ENCODE data around the gene OSTM1. TPM values are rescaled to one million over a fixed set of nuclear protein-coding genes. Genes with fewer than 3 reads are reported as not detected.

OSTM1 gene, protein sequence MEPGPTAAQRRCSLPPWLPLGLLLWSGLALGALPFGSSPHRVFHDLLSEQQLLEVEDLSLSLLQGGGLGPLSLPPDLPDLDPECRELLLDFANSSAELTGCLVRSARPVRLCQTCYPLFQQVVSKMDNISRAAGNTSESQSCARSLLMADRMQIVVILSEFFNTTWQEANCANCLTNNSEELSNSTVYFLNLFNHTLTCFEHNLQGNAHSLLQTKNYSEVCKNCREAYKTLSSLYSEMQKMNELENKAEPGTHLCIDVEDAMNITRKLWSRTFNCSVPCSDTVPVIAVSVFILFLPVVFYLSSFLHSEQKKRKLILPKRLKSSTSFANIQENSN
- 34.1 TPM for total RNA-seq
- polyA plus RNA-seq = 10 to 100 TPM; 32.2 to 56.2 (median 50.6) TPM

GRCh38 chr6:108074359-108075144 is at the start of gene OSTM1:
Gene OSTM1, minus strand, starts transcription at chr6:108074741. Its CDS starts 90 bp downstream, at chr6:108074651.
- H3K27ac ChIP-seq (ENCODE audit: insufficient read depth, low read length, poor library complexity, severe bottlenecking) = peak within 1 kb of the TSS; percentile 74
- peak within 1 kb of the TSS; percentile 87 for H3K4me3 ChIP-seq (ENCODE audit: low read depth, low read length)
- Mint-ChIP-seq H3K27me3 (peaks cover 14% of the 10 kb centered on the region), H3K36me3 (peaks cover 4% of the 10 kb centered on the region), H3K4me3 (peak within 1 kb of the TSS; percentile 92 to 96 (median 93)), H3K4me1 (peaks cover 12 to 35% (median 17%) of the 10 kb centered on the region in 4 donors), H3K27ac (peak within 1 kb of the TSS; percentile 82 to 92 (median 89)), H3K9me3 (no peaks in the 10 kb centered on the region)
- no peaks in the 10 kb centered on the region for H3K36me3 ChIP-seq (ENCODE audit: control insufficient read depth, insufficient read depth, low read length)
- DNase-seq = peak; percentile 91 to 93 (median 91)
- no peaks in the 10 kb centered on the region for H3K9me3 ChIP-seq (ENCODE audit: control insufficient read depth in 2 of 2, low read length in 2 of 2)
- peak; percentile 95 to 96 for ATAC-seq (ENCODE audit: low read depth in 2 of 2)
- H3K4me1 ChIP-seq (ENCODE audit: control insufficient read depth, insufficient read depth, low read length, poor library complexity, severe bottlenecking) = peaks cover 19% of the 10 kb centered on the region
- H3K27me3 ChIP-seq (ENCODE audit: control insufficient read depth, insufficient read depth, low read length) = peaks cover 5% of the 10 kb centered on the region

DNA sequence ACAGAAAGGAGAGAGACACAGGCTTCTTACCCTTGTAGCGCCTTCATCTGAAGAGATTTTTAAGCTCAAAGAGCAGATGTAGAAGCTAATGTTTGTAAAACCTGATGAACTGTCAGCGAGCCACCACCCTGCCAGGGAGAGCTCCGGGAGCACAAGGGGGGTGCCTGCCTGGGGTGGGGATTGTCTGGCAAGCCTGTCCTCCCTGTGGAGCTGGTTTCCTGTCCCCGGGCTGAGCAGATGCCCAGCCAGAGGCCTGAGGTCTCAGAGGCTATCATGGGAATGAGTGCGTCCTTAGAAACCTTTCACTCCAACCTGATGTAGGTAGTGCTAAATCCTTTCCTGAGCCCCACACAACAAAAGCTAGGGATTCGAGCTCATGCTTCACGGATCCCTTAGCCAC is 49.4 kb upstream of the OSTM1 start:
- no peak overlapping the region for H3K4me3 ChIP-seq (ENCODE audit: low read depth, low read length)
- no peak overlapping the region for H3K4me3 Mint-ChIP-seq
- H3K27me3 ChIP-seq (ENCODE audit: control insufficient read depth, insufficient read depth, low read length) = peaks cover 58% of the 10 kb centered on the region
- no peaks in the 10 kb centered on the region for H3K36me3 Mint-ChIP-seq
- H3K27me3 Mint-ChIP-seq = peaks cover 99% of the 10 kb centered on the region
- DNase-seq (no peak), ATAC-seq (ENCODE audit: low read depth in 2 of 2) (no peak)
- H3K36me3 ChIP-seq (ENCODE audit: control insufficient read depth, insufficient read depth, low read length) = no peaks in the 10 kb centered on the region
- peaks cover 1 to 14% (median 5%) of the 10 kb centered on the region in 4 donors for H3K4me1 Mint-ChIP-seq
- peaks cover 8% of the 10 kb centered on the region for H3K4me1 ChIP-seq (ENCODE audit: control insufficient read depth, insufficient read depth, low read length, poor library complexity, severe bottlenecking)
- H3K27ac Mint-ChIP-seq = no peak overlapping the region
- H3K27ac ChIP-seq (ENCODE audit: insufficient read depth, low read length, poor library complexity, severe bottlenecking) = no peak overlapping the region
- peaks cover 0 to 5% (median 0%) of the 10 kb centered on the region in 7 donors for H3K9me3 Mint-ChIP-seq
- H3K9me3 ChIP-seq (ENCODE audit: control insufficient read depth in 2 of 2, low read length in 2 of 2) = peaks cover 0 to 2% of the 10 kb centered on the region in 2 experiments

- H3K9me3 ChIP-seq (ENCODE audit: control insufficient read depth in 2 of 2, low read length in 2 of 2) = peaks cover 0 to 2% of the 10 kb centered on the region in 2 experiments
- peak overlapping the region in 1 of 4 donors; percentile 52 for H3K4me3 Mint-ChIP-seq
- peaks cover 56% of the 10 kb centered on the region for H3K27me3 ChIP-seq (ENCODE audit: control insufficient read depth, insufficient read depth, low read length)
- no peak overlapping the region for H3K27ac Mint-ChIP-seq
- H3K27ac ChIP-seq (ENCODE audit: insufficient read depth, low read length, poor library complexity, severe bottlenecking) = no peak overlapping the region
- H3K27me3 Mint-ChIP-seq = peaks cover 99% of the 10 kb centered on the region
- peaks cover 0 to 9% (median 0%) of the 10 kb centered on the region in 7 donors for H3K9me3 Mint-ChIP-seq
- H3K36me3 Mint-ChIP-seq = no peaks in the 10 kb centered on the region
- DNase-seq (no peak), ATAC-seq (ENCODE audit: low read depth in 2 of 2) (no peak)
- H3K4me3 ChIP-seq (ENCODE audit: low read depth, low read length) = no peak overlapping the region
- H3K36me3 ChIP-seq (ENCODE audit: control insufficient read depth, insufficient read depth, low read length) = no peaks in the 10 kb centered on the region
- peaks cover 13% of the 10 kb centered on the region for H3K4me1 ChIP-seq (ENCODE audit: control insufficient read depth, insufficient read depth, low read length, poor library complexity, severe bottlenecking)
- H3K4me1 Mint-ChIP-seq = peaks cover 4 to 19% (median 8%) of the 10 kb centered on the region in 4 donors
These were observed 49.0 kb upstream of the OSTM1 start for GRCh38 chr6:108123481-108123929.

DNA sequence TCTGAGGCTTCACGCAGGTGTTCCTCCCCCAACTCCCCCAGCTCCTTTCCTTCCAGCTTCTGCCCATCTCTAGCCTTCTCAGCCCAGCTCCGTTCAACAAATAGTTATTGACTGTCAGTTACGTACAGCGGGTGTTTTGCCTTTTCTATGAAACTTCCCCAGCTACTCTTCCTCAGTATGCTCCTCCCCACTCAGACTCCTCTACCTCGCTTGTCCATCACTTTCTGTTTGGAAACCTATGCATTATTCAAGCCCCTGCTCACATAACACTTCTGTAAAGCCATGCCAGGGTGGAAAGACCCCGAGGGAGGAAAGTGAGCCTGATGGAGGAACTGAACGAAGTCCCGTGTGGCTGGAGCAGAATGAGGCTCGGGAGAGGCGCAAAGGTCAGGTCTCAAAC is 47.1 kb upstream of the OSTM1 start:
- H3K36me3 ChIP-seq (ENCODE audit: control insufficient read depth, insufficient read depth, low read length) = no peaks in the 10 kb centered on the region
- H3K27me3 ChIP-seq (ENCODE audit: control insufficient read depth, insufficient read depth, low read length) = peaks cover 54% of the 10 kb centered on the region
- peaks cover 0 to 2% of the 10 kb centered on the region in 2 experiments for H3K9me3 ChIP-seq (ENCODE audit: control insufficient read depth in 2 of 2, low read length in 2 of 2)
- ATAC-seq (ENCODE audit: low read depth in 2 of 2) (no peak), DNase-seq (no peak)
- peaks cover 97% of the 10 kb centered on the region for H3K27me3 Mint-ChIP-seq
- peaks cover 4 to 28% (median 16%) of the 10 kb centered on the region in 4 donors for H3K4me1 Mint-ChIP-seq
- H3K36me3 Mint-ChIP-seq = no peaks in the 10 kb centered on the region
- peaks cover 0 to 6% (median 0%) of the 10 kb centered on the region in 7 donors for H3K9me3 Mint-ChIP-seq
- peaks cover 30% of the 10 kb centered on the region for H3K4me1 ChIP-seq (ENCODE audit: control insufficient read depth, insufficient read depth, low read length, poor library complexity, severe bottlenecking)
- no peak overlapping the region for H3K27ac Mint-ChIP-seq
- no peak overlapping the region for H3K27ac ChIP-seq (ENCODE audit: insufficient read depth, low read length, poor library complexity, severe bottlenecking)
- H3K4me3 Mint-ChIP-seq = peak overlapping the region in 2 of 4 donors; percentile 29 to 69
- H3K4me3 ChIP-seq (ENCODE audit: low read depth, low read length) = no peak overlapping the region

- DNase-seq (no peak), ATAC-seq (ENCODE audit: low read depth in 2 of 2) (no peak)
- Mint-ChIP-seq H3K27me3 (peaks cover 97% of the 10 kb centered on the region), H3K36me3 (no peaks in the 10 kb centered on the region), H3K4me1 (peaks cover 4 to 42% (median 26%) of the 10 kb centered on the region in 4 donors), H3K9me3 (peaks cover 0 to 6% (median 0%) of the 10 kb centered on the region in 7 donors), H3K27ac (no peak overlapping the region), H3K4me3 (peak overlapping the region in 3 of 4 donors; percentile 38 to 69 (median 46))
- Histone ChIP-seq H3K4me3 (ENCODE audit: low read depth, low read length) (no peak overlapping the region), H3K27me3 (ENCODE audit: control insufficient read depth, insufficient read depth, low read length) (peaks cover 50% of the 10 kb centered on the region), H3K4me1 (ENCODE audit: control insufficient read depth, insufficient read depth, low read length, poor library complexity, severe bottlenecking) (peaks cover 41% of the 10 kb centered on the region), H3K36me3 (ENCODE audit: control insufficient read depth, insufficient read depth, low read length) (no peaks in the 10 kb centered on the region), H3K9me3 (ENCODE audit: control insufficient read depth in 2 of 2, low read length in 2 of 2) (no peaks in the 10 kb centered on the region), H3K27ac (ENCODE audit: insufficient read depth, low read length, poor library complexity, severe bottlenecking) (no peak overlapping the region)
These were observed 45.8 kb upstream of the OSTM1 start for GRCh38 chr6:108120311-108120710.

DNA sequence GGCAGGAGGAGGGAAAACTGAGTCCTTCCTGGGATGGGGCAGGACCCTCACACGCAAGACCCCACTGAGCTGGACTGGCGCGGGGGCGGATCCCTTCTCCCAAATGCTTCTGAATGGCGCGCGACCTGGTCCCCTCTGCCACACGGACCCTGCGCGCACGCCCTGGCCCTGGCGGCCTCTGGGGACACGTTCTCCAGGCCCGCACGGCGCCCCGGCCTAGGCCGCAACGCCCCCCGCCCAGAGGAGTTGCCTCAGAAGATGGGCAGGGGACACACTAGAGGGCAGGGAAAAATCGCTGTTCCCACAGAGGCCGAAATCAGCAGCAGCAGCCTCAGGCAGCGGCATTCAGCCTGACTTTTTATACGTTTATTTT is 45.2 kb upstream of the OSTM1 start:
- DNase-seq (no peak), ATAC-seq (ENCODE audit: low read depth in 2 of 2) (no peak)
- Mint-ChIP-seq H3K4me1 (peaks cover 4 to 47% (median 31%) of the 10 kb centered on the region in 4 donors), H3K27me3 (peaks cover 97% of the 10 kb centered on the region), H3K36me3 (no peaks in the 10 kb centered on the region), H3K27ac (no peak overlapping the region), H3K4me3 (peak overlapping the region in 2 of 4 donors; percentile 69 to 94), H3K9me3 (peaks cover 0 to 6% (median 0%) of the 10 kb centered on the region in 7 donors)
- Histone ChIP-seq H3K36me3 (ENCODE audit: control insufficient read depth, insufficient read depth, low read length) (no peaks in the 10 kb centered on the region), H3K4me1 (ENCODE audit: control insufficient read depth, insufficient read depth, low read length, poor library complexity, severe bottlenecking) (peaks cover 47% of the 10 kb centered on the region), H3K4me3 (ENCODE audit: low read depth, low read length) (no peak overlapping the region), H3K27ac (ENCODE audit: insufficient read depth, low read length, poor library complexity, severe bottlenecking) (no peak overlapping the region), H3K27me3 (ENCODE audit: control insufficient read depth, insufficient read depth, low read length) (peaks cover 46% of the 10 kb centered on the region), H3K9me3 (ENCODE audit: control insufficient read depth in 2 of 2, low read length in 2 of 2) (no peaks in the 10 kb centered on the region)

DNA sequence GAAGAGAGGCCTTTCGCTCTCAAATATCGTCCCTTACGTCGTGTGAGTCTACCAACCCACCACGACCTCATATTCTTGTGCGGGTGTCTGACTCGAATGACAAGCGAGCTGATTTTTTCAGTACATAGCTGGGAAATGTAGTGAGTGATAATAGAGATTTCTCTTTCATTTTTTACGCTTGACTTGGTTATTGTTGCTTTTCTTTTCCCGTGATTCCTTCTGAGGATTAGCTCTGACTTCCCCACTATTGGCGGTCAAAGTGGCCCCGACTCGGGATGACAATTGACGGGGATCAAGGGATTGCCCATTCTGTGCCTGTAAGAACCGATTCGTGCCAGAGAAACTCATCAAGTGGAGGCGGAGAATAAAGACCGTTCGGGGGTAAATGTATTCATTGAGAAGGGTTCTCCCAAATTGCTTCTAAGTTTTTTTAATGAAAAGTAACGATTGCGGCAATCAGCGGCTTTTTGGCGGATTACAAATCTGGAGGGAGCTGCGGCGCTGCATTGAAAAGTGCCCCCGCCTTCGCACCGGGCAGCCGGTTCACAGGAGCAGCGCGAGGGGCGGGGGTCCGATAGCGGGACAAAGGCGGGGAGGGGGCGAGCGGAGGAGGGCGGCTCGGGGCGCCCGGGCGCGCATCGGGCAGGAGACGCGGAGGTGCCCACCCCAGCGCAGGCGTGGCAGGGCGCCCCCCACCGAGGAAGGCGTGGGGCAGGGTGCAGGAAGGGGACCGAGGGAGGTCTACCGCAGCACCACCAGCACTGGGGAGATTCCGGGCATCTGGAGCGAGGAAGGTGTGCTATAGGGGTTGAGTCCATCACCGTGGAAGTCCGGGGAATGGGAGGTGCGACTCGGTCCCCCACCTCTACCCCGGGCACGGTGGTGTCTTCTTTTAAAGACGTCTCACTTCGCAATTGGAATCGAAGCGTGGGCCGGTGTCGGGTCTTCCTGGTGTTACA is 44.5 kb upstream of the OSTM1 start:
- Mint-ChIP-seq H3K4me3 (peak overlapping the region; percentile 87 to 94 (median 92)), H3K9me3 (peaks cover 0 to 6% (median 0%) of the 10 kb centered on the region in 7 donors), H3K4me1 (peaks cover 8 to 54% (median 38%) of the 10 kb centered on the region in 4 donors), H3K27ac (no peak overlapping the region), H3K36me3 (no peaks in the 10 kb centered on the region), H3K27me3 (peaks cover 97% of the 10 kb centered on the region)
- H3K27ac ChIP-seq (ENCODE audit: insufficient read depth, low read length, poor library complexity, severe bottlenecking) = no peak overlapping the region
- H3K4me1 ChIP-seq (ENCODE audit: control insufficient read depth, insufficient read depth, low read length, poor library complexity, severe bottlenecking) = peaks cover 53% of the 10 kb centered on the region
- H3K9me3 ChIP-seq (ENCODE audit: control insufficient read depth in 2 of 2, low read length in 2 of 2) = no peaks in the 10 kb centered on the region
- DNase-seq (no peak), ATAC-seq (ENCODE audit: low read depth in 2 of 2) (no peak)
- H3K4me3 ChIP-seq (ENCODE audit: low read depth, low read length) = peak overlapping the region; percentile 76
- no peaks in the 10 kb centered on the region for H3K36me3 ChIP-seq (ENCODE audit: control insufficient read depth, insufficient read depth, low read length)
- H3K27me3 ChIP-seq (ENCODE audit: control insufficient read depth, insufficient read depth, low read length) = peaks cover 41% of the 10 kb centered on the region

Measured in CD4-positive, CD25-positive, alpha-beta regulatory T cell (primary cell).